HepG2 (cell line): ENCODE measurements around the gene RRAS2. TPM values are rescaled to one million over a fixed set of nuclear protein-coding genes. Genes with fewer than 3 reads are reported as not detected.

ENCODE experiments used
- ATAC-seq: fragments of 200-7000 bp; cut with Tn5 transposase; 3 replicates; pipeline ENCODE4 v1.9.1; 2020; ENCODE audit warnings: mild to moderate bottlenecking, moderate library complexity
- BruUV-seq: library from RNA; stranded (reverse); fragments of 400-500 nt; replicated peaks from 2 replicates; lab custom pipeline; 2021; lab: Mats Ljungman, UMichigan
- CTCF ChIA-PET: fragments of 300-600 bp; formaldehyde crosslinking; extraction: SDS; loops from one replicate; lab custom pipeline; 2021; ENCODE audit warnings: low total read pairs, inconsistent platforms, low intra/inter-chr PET ratio; lab: Yijun Ruan, JAX
- POLR2A ChIA-PET: fragments of 350-600 bp; sonication (Branson Sonifier 250); formaldehyde crosslinking; loops from one replicate; lab custom pipeline; 2020; ENCODE audit warnings: antibody characterized with exemption, inconsistent platforms; lab: Yijun Ruan, JAX
- DNase-seq: peaks from one replicate; pipeline ENCODE4 v3.0.0-alpha.2; 2015; ENCODE audit warnings: low spot score
- FAIRE-seq: peaks from 3 replicates; lab custom pipeline; 2011; peaks lifted over from hg19 to GRCh38; lab: Jason Lieb, UNC
- H2AFZ ChIP-seq: one replicate; pipeline ENCODE4 v1.6.1; 2011; ENCODE audit warnings: low read length, inconsistent platforms
- H3K27ac ChIP-seq: fragments of 300-600 bp; 3 replicates; pipeline ENCODE4 v1.8.0; 2011; ENCODE audit warnings: mixed run types, mild to moderate bottlenecking, mixed read lengths, low read length, inconsistent platforms; ENCODE audit not compliant: insufficient read depth; ENCODE audit errors: extremely low read length
- H3K27me3 ChIP-seq, 2 experiments: fragments of 200-600 bp in 1 of 2; 2 replicates in 1 of 2; 3 replicates in 1 of 2; pipeline versions ENCODE4 v1.6.0 to v1.8.0; 2011; ENCODE audit warnings: low read length in 2 of 2, mild to moderate bottlenecking in 2 of 2, moderate library complexity in 2 of 2, inconsistent platforms in 1 of 2; ENCODE audit not compliant: insufficient read depth in 2 of 2, control insufficient read depth in 1 of 2
- H3K36me3 ChIP-seq, 2 experiments: fragments of 200-600 bp in 1 of 2; replicated peaks in 1 of 2; 2 replicates in 1 of 2; 3 replicates in 1 of 2; pipeline versions ENCODE4 v1.5.1 to v1.8.0; 2011; ENCODE audit warnings: low read length in 2 of 2, inconsistent platforms in 1 of 2; ENCODE audit not compliant: insufficient read depth in 2 of 2, control insufficient read depth in 1 of 2
- H3K4me1 ChIP-seq: 2 replicates; pipeline ENCODE4 v1.5.1; 2012; ENCODE audit warnings: low read length, inconsistent platforms; ENCODE audit not compliant: insufficient read depth
- H3K4me2 ChIP-seq: 2 replicates; pipeline ENCODE4 v1.6.0; 2011; ENCODE audit warnings: low read depth, low read length, inconsistent platforms
- H3K4me3 ChIP-seq, 3 experiments: fragments of 200-600 bp in 1 of 3; sonication (generic), shearing (Covaris generic) in 1 of 3; replicated peaks in 1 of 3; 2 replicates each; pipeline ENCODE4 v1.5.1; 2011 to 2016; ENCODE audit warnings: low read length in 3 of 3, inconsistent platforms in 2 of 3, low read depth in 2 of 3, mild to moderate bottlenecking in 2 of 3, control low read depth in 1 of 3, mixed read lengths in 1 of 3; ENCODE audit not compliant: insufficient read depth in 1 of 3
- H3K79me2 ChIP-seq: one replicate; pipeline ENCODE4 v1.6.1; 2011; ENCODE audit warnings: low read length, inconsistent platforms; ENCODE audit not compliant: insufficient read depth
- H3K9ac ChIP-seq: 2 replicates; pipeline ENCODE4 v1.6.0; 2011; ENCODE audit warnings: mild to moderate bottlenecking, low read depth, low read length, inconsistent platforms; ENCODE audit not compliant: insufficient read depth
- H3K9me3 ChIP-seq: 2 replicates; pipeline ENCODE4 v1.5.1; 2012; ENCODE audit warnings: mild to moderate bottlenecking, low read length
- H4K20me1 ChIP-seq: 2 replicates; pipeline ENCODE4 v1.6.0; 2011; ENCODE audit warnings: inconsistent platforms, mild to moderate bottlenecking, low read length, moderate library complexity; ENCODE audit not compliant: insufficient read depth
- ZBTB33 ChIP-seq: sonication (generic); formaldehyde crosslinking; IDR thresholded peaks from 2 replicates; pipeline ENCODE4 v1.4.0; 2020; ENCODE audit warnings: missing genetic modification reagents
- ZNF256 ChIP-seq: sonication (generic); formaldehyde crosslinking; conservative IDR thresholded peaks from 2 replicates; pipeline ENCODE4 v1.4.0; 2020; ENCODE audit warnings: missing genetic modification reagents
- ZNF747 ChIP-seq: sonication (generic); formaldehyde crosslinking; IDR thresholded peaks from 2 replicates; pipeline ENCODE4 v1.8.1; 2023; ENCODE audit warnings: missing genetic modification reagents, mild to moderate bottlenecking, borderline replicate concordance
- WGBS: methylation state at CpG from one replicate; pipeline ENCODE4 v1.1.6; 2017; ENCODE audit warnings: low lambda C conversion rate; 5-methylcytosine and 5-hydroxymethylcytosine counted together
- in situ Hi-C: cut with HindIII; loops from 2 replicates; pipeline ENCODE4 v1.10.0; 2017; ENCODE audit warnings: low pct_unique_long_range_greater_than_20kb; ENCODE audit not compliant: extremely low pct_ligation_motif_present
- intact Hi-C: fragments of 100-400 bp; cut with micrococcal nuclease; formaldehyde crosslinking; loops from one replicate; pipeline ENCODE4 v1.10.0; 2022; ENCODE audit not compliant: unreplicated experiment
- polyA plus RNA-seq, 8 experiments: library from polyadenylated mRNA; depleted of rRNA in 3 of 8; stranded (reverse) in 7 of 8; unstranded in 1 of 8; fragments of >200 nt; fragmentation: Illumina TruSeq in 4 of 8; extraction: Trizol in 4 of 8; gene quantifications; 2 replicates each; pipeline versions ENCODE4 v1.2.1 to v1.2.3, GENCODE V29; 2011 to 2016; ENCODE audit warnings: low read depth in 4 of 8, missing spikeins in 1 of 8, mixed read lengths in 1 of 8; ENCODE audit not compliant: insufficient read depth in 1 of 8
- total RNA-seq, 5 experiments: library from RNA; depleted of rRNA; stranded (reverse); fragments of >200 nt; fragmentation: Illumina TruSeq; extraction: Trizol; gene quantifications; 2 replicates each; pipeline ENCODE4 v1.2.3, GENCODE V29; 2016; ENCODE audit warnings: low read depth in 1 of 5
- TF ChIP-seq, protein P1 (sequence below): sonication (generic); formaldehyde crosslinking; IDR thresholded peaks from 2 replicates; pipeline ENCODE4 v1.4.0; 2020; ENCODE audit warnings: missing genetic modification reagents
- TF ChIP-seq, protein P2 (sequence below): sonication (generic); formaldehyde crosslinking; IDR thresholded peaks from 2 replicates; pipeline ENCODE4 v1.5.0; 2020; ENCODE audit warnings: mild to moderate bottlenecking, missing genetic modification reagents, moderate library complexity

The RRAS2 gene
- total and polyA plus RNA-seq, 2 of the 13 experiments (the other 11 are each of a cell fraction or from before 2014, with no cell fraction given): 19.0 to 44.1 TPM

DNA sequence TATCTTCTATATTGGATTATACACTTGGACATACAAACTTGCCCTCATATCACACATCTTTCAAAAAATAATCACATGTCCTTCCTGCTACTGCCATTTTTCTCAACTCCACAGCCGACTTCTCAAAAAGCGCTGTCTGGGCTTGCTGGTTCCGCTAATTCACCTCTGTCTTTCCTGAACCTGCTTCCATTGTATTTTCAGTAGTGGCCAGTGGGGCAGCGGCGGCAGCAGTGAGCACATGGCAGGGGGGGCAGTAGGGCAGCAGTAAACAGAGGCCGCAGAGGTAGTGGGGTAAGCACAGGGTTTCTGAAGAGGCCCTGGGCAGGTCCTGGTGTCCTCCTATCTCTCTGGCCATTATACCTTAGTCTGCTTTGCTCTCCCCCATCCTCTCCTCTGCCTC, 126.3 kb downstream of the RRAS2 start:
- DNase-seq: no peak
- no peaks in the 10 kb centered on the region for H3K4me1 ChIP-seq
- 16% methylated on average over 5 of the region's 6 CpGs for WGBS
- no peak overlapping the region for H3K9ac ChIP-seq
- H3K9me3 ChIP-seq: no peaks in the 10 kb centered on the region
- H3K4me3 ChIP-seq: no peak overlapping the region
- no peak for FAIRE-seq
- ChIA-PET POLR2A (no interaction called here), CTCF (no interaction called here)
- no peaks in the 10 kb centered on the region for H4K20me1 ChIP-seq
- intact Hi-C loops (no loop called here), in situ Hi-C loops (no loop called here)
- no peaks in the 10 kb centered on the region for H3K36me3 ChIP-seq
- BruUV-seq: no TSS peak
- no peak overlapping the region for H3K27ac ChIP-seq
- ATAC-seq: peak; percentile 86
- H3K27me3 ChIP-seq: peaks cover 2 to 32% of the 10 kb centered on the region in 2 experiments; a peak in 3 of 5 replicates
- no peaks in the 10 kb centered on the region for H3K79me2 ChIP-seq
- H3K4me2 ChIP-seq: no peak overlapping the region
- TF ChIP-seq ZNF256 (CRISPR knock-in tag) (no peak), ZBTB33 (CRISPR knock-in tag) (peak; percentile 68; the same call in 1 of the 2 replicates), ZNF747 (CRISPR knock-in tag) (no peak)
- TF ChIP-seq, protein P1, sequence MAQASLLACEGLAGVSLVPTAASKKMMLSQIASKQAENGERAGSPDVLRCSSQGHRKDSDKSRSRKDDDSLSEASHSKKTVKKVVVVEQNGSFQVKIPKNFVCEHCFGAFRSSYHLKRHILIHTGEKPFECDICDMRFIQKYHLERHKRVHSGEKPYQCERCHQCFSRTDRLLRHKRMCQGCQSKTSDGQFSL: peak; percentile 94
- TF ChIP-seq, protein P2, sequence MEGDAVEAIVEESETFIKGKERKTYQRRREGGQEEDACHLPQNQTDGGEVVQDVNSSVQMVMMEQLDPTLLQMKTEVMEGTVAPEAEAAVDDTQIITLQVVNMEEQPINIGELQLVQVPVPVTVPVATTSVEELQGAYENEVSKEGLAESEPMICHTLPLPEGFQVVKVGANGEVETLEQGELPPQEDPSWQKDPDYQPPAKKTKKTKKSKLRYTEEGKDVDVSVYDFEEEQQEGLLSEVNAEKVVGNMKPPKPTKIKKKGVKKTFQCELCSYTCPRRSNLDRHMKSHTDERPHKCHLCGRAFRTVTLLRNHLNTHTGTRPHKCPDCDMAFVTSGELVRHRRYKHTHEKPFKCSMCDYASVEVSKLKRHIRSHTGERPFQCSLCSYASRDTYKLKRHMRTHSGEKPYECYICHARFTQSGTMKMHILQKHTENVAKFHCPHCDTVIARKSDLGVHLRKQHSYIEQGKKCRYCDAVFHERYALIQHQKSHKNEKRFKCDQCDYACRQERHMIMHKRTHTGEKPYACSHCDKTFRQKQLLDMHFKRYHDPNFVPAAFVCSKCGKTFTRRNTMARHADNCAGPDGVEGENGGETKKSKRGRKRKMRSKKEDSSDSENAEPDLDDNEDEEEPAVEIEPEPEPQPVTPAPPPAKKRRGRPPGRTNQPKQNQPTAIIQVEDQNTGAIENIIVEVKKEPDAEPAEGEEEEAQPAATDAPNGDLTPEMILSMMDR: peak; percentile 59
- no peak overlapping the region for H2AFZ ChIP-seq
